NCI-H2107 treated with DMSO at 0.1 percent for 48 hours (cell line): ENCODE data around the gene MGAT4A.
A peak's percentile ranks its signal among the peaks of the same experiment; 100 is the strongest.
"Not testable (repeated sequence)": the region's sequence is repeated elsewhere in the genome, so short reads cannot be mapped to it uniquely, and the experiment has no call there.

ENCODE experiments used
- DNase-seq: peaks from one replicate; lab custom pipeline; 2025; ENCODE audit not compliant: unreplicated experiment; lab: John Stamatoyannopoulos, UW

Gene MGAT4A

GRCh38 chr2:98759827-98760625 lies 29.1 kb upstream of the MGAT4A start:
- DNase-seq = no peak

GRCh38 chr2:98759338-98759737 lies 28.4 kb upstream of the MGAT4A start:
- DNase-seq = no peak

GRCh38 chr2:98757904-98758421 lies 27.0 kb upstream of the MGAT4A start:
- DNase-seq = no peak

GRCh38 chr2:98753801-98754200 lies 22.9 kb upstream of the MGAT4A start:
- DNase-seq = no peak

- DNase-seq = not testable (repeated sequence)
These were observed 21.8 kb upstream of the MGAT4A start for GRCh38 chr2:98752711-98753110.

- DNase-seq = no peak
These were observed 20.8 kb upstream of the MGAT4A start for GRCh38 chr2:98751748-98752147.

- no peak for DNase-seq
These were observed 19.8 kb upstream of the MGAT4A start for GRCh38 chr2:98750593-98751282.

- no peak for DNase-seq
These were observed 18.1 kb upstream of the MGAT4A start for GRCh38 chr2:98749066-98749450.

GRCh38 chr2:98748292-98749065 lies 17.5 kb upstream of the MGAT4A start:
- no peak for DNase-seq

GRCh38 chr2:98747888-98748287 lies 17.0 kb upstream of the MGAT4A start:
- no peak for DNase-seq

- no peak for DNase-seq
These were observed 15.5 kb upstream of the MGAT4A start for GRCh38 chr2:98746426-98746825.

- no peak for DNase-seq
These were observed 13.7 kb upstream of the MGAT4A start for GRCh38 chr2:98744595-98744994.

GRCh38 chr2:98743835-98744234 lies 12.9 kb upstream of the MGAT4A start:
- peak; percentile 11 for DNase-seq

- no peak for DNase-seq
These were observed 8.1 kb upstream of the MGAT4A start for GRCh38 chr2:98739020-98739419.

GRCh38 chr2:98738304-98738703 lies 7.4 kb upstream of the MGAT4A start:
- no peak for DNase-seq

- DNase-seq = no peak
These were observed 6.9 kb upstream of the MGAT4A start for GRCh38 chr2:98737848-98738247.

- DNase-seq = no peak
These were observed 5.5 kb upstream of the MGAT4A start for GRCh38 chr2:98736464-98736889.

GRCh38 chr2:98734823-98735260 lies 3.9 kb upstream of the MGAT4A start:
- no peak for DNase-seq

- DNase-seq = no peak
These were observed 3.2 kb upstream of the MGAT4A start for GRCh38 chr2:98734162-98734561.

- no peak for DNase-seq
These were observed 1.6 kb upstream of the MGAT4A start for GRCh38 chr2:98732430-98733051.

GRCh38 chr2:98731894-98732349 lies 990 bp upstream of the MGAT4A start:
- no peak for DNase-seq
